ENCODE data around the gene BNIP5. TPM values are rescaled to one million over a fixed set of nuclear protein-coding genes. Genes with fewer than 3 reads are reported as not detected.

Gene BNIP5
- total RNA-seq, 2 donors from 2014 or later, result not detected

GRCh38 chr6:36315921-36316320 lies 20.8 kb downstream of the BNIP5 start:
- Mint-ChIP-seq H3K36me3 (ENCODE audit: low read depth) (no peaks in the 10 kb centered on the region), H3K9me3 (no peaks in the 10 kb centered on the region), H3K4me1 (peaks cover 27% of the 10 kb centered on the region), H3K27me3 (ENCODE audit: insufficient read depth) (no peaks in the 10 kb centered on the region), H3K27ac (no peak overlapping the region), H3K4me3 (no peak overlapping the region)
- Histone ChIP-seq H3K4me3 (ENCODE audit: low read length) (no peak overlapping the region), H3K27ac (ENCODE audit: low read depth, low read length) (no peak overlapping the region), H3K36me3 (ENCODE audit: control insufficient read depth, insufficient read depth, low read length) (no peaks in the 10 kb centered on the region), H3K27me3 (ENCODE audit: control insufficient read depth, insufficient read depth, low read length, poor library complexity, severe bottlenecking) (no peaks in the 10 kb centered on the region), H3K9ac (ENCODE audit: extremely low read depth, low read length, poor library complexity, severe bottlenecking) (no peak overlapping the region), H3K9me3 (ENCODE audit: control insufficient read depth, low read length) (no peaks in the 10 kb centered on the region), H3K4me1 (ENCODE audit: control insufficient read depth, insufficient read depth, low read length) (peaks cover 8% of the 10 kb centered on the region)
- TF ChIP-seq, protein P1, sequence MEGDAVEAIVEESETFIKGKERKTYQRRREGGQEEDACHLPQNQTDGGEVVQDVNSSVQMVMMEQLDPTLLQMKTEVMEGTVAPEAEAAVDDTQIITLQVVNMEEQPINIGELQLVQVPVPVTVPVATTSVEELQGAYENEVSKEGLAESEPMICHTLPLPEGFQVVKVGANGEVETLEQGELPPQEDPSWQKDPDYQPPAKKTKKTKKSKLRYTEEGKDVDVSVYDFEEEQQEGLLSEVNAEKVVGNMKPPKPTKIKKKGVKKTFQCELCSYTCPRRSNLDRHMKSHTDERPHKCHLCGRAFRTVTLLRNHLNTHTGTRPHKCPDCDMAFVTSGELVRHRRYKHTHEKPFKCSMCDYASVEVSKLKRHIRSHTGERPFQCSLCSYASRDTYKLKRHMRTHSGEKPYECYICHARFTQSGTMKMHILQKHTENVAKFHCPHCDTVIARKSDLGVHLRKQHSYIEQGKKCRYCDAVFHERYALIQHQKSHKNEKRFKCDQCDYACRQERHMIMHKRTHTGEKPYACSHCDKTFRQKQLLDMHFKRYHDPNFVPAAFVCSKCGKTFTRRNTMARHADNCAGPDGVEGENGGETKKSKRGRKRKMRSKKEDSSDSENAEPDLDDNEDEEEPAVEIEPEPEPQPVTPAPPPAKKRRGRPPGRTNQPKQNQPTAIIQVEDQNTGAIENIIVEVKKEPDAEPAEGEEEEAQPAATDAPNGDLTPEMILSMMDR (conservative IDR thresholded peaks at IDR 0.05), result no peak
- 94 to 96% methylated on average over 3 to 5 of the region's 5 CpGs for WGBS, 2 experiments (ENCODE audit: insufficient coverage in 1 of 2, insufficient read length in 1 of 2)
- no peak for DNase-seq

DNA sequence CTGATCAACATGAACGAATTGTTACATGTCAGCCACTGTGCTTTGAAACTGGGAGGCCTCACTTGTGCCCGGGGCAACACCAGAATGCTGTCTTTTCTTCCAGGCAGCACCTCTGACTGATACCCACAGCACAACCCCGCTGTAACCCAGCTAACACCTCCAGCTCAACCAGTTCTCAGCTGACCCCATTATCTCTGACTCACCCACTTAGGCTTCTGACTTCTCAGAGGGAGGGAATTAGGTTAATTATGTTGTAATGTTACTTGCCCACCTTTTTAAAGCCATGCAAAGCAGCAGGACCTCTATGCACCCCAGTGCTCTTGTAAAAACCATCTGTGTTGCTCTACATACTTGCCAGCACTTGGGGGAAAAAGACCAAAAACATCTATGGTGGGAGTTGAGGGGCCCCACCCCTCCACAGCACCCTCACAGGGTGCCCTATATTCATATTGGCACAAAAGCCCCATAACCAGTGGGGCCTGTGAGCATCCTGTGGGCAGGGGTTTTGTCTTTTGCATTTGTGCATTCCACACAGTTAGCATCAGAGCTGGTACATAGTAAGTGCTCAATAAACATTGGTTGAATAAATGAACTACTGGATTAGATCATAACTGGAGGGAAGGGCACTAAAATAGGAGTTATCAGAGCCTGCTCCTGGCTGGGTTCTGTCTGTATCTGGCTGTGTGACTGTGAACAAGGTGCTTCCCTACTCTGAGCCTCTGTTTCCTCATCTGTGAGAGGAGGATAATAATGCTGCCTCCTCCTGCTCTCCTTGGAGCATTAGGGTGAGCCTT lies 22.3 kb downstream of the BNIP5 start:
- no peak overlapping the region for H3K4me3 Mint-ChIP-seq
- H3K9me3 Mint-ChIP-seq, result peaks cover 5% of the 10 kb centered on the region
- TF ChIP-seq, protein P1 (conservative IDR thresholded peaks at IDR 0.05), result no peak
- Histone ChIP-seq H3K27me3 (ENCODE audit: control insufficient read depth, insufficient read depth, low read length, poor library complexity, severe bottlenecking) (no peaks in the 10 kb centered on the region), H3K9me3 (ENCODE audit: control insufficient read depth, low read length) (peaks cover 6% of the 10 kb centered on the region), H3K4me1 (ENCODE audit: control insufficient read depth, insufficient read depth, low read length) (peaks cover 9% of the 10 kb centered on the region), H3K36me3 (ENCODE audit: control insufficient read depth, insufficient read depth, low read length) (no peaks in the 10 kb centered on the region), H3K9ac (ENCODE audit: extremely low read depth, low read length, poor library complexity, severe bottlenecking) (no peak overlapping the region), H3K27ac (ENCODE audit: low read depth, low read length) (no peak overlapping the region), H3K4me3 (ENCODE audit: low read length) (no peak overlapping the region)
- 25% methylated on average over 3 of the region's 3 CpGs; no CpG with 5 or more reads in 1 of the 2 experiments for WGBS, 2 experiments (ENCODE audit: insufficient coverage in 1 of 2, insufficient read length in 1 of 2)
- peaks cover 31% of the 10 kb centered on the region for H3K4me1 Mint-ChIP-seq
- peak; percentile 85 for DNase-seq
- no peaks in the 10 kb centered on the region for H3K36me3 Mint-ChIP-seq (ENCODE audit: low read depth)
- peak overlapping the region; percentile 58 for H3K27ac Mint-ChIP-seq
- no peaks in the 10 kb centered on the region for H3K27me3 Mint-ChIP-seq (ENCODE audit: insufficient read depth)

DNA sequence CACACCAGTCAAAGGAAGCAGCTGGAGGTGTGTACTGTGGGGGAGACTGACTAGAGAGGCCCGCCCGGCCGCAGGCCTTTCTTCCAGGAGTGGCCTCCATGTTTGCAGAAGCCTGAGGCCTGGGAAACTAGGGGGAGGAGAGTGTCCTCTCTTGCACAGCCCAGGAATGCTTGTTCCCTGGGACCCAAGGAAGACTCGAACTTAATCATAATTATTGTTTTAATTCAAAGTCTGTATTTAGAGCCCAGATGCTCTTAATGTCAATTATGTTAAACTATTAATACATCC lies 23.1 kb downstream of the BNIP5 start:
- H3K4me1 Mint-ChIP-seq, result peaks cover 36% of the 10 kb centered on the region
- H3K9me3 Mint-ChIP-seq, result peaks cover 5% of the 10 kb centered on the region
- H3K36me3 Mint-ChIP-seq (ENCODE audit: low read depth), result no peaks in the 10 kb centered on the region
- no peak overlapping the region for H3K4me3 Mint-ChIP-seq
- Histone ChIP-seq H3K4me3 (ENCODE audit: low read length) (no peak overlapping the region), H3K4me1 (ENCODE audit: control insufficient read depth, insufficient read depth, low read length) (peaks cover 13% of the 10 kb centered on the region), H3K27ac (ENCODE audit: low read depth, low read length) (no peak overlapping the region), H3K36me3 (ENCODE audit: control insufficient read depth, insufficient read depth, low read length) (no peaks in the 10 kb centered on the region), H3K9ac (ENCODE audit: extremely low read depth, low read length, poor library complexity, severe bottlenecking) (no peak overlapping the region), H3K27me3 (ENCODE audit: control insufficient read depth, insufficient read depth, low read length, poor library complexity, severe bottlenecking) (no peaks in the 10 kb centered on the region), H3K9me3 (ENCODE audit: control insufficient read depth, low read length) (peaks cover 6% of the 10 kb centered on the region)
- DNase-seq, result no peak
- TF ChIP-seq, protein P1 (conservative IDR thresholded peaks at IDR 0.05), result no peak
- H3K27ac Mint-ChIP-seq, result peak overlapping the region; percentile 31
- no peaks in the 10 kb centered on the region for H3K27me3 Mint-ChIP-seq (ENCODE audit: insufficient read depth)
- 89 to 90% methylated on average over 2 to 4 of the region's 4 CpGs for WGBS, 2 experiments (ENCODE audit: insufficient coverage in 1 of 2, insufficient read length in 1 of 2)

Data from endodermal cell (in vitro differentiated cells).